NCI-H2171 (cell line): ENCODE results near the gene PARP9.
"Not testable (repeated sequence)": the region's sequence is repeated elsewhere in the genome, so short reads cannot be mapped to it uniquely, and the experiment has no call there.

Experiments used
- DNase-seq: peaks from one replicate; lab custom pipeline; 2025; lab: John Stamatoyannopoulos, UW

The PARP9 gene

GRCh38 chr3:122520861-122521260 is 43.2 kb downstream of the PARP9 start:
- no peak for DNase-seq

GRCh38 chr3:122519693-122520092 is 44.4 kb downstream of the PARP9 start:
- DNase-seq = no peak

- no peak for DNase-seq
Measured at GRCh38 chr3:122516846-122517360, 47.2 kb downstream of the PARP9 start.

GRCh38 chr3:122515870-122516269 is 48.2 kb downstream of the PARP9 start:
- no peak for DNase-seq

- DNase-seq = no peak
Measured at GRCh38 chr3:122515020-122515468, 49.1 kb downstream of the PARP9 start.

- DNase-seq = peak; percentile 92
Measured at GRCh38 chr3:122514123-122515019, 49.7 kb downstream of the PARP9 start, which contains the start of gene KPNA1. TSS of gene KPNA1 (minus strand) at chr3:122514939. CDS start at chr3:122496565, 18,374 bp downstream.

GRCh38 chr3:122513386-122514122 is 50.5 kb downstream of the PARP9 start:
- DNase-seq = no peak

- no peak for DNase-seq
Measured at GRCh38 chr3:122512284-122512683, 51.8 kb downstream of the PARP9 start.

- no peak for DNase-seq
Measured at GRCh38 chr3:122510878-122511535, 53.1 kb downstream of the PARP9 start.

GRCh38 chr3:122508944-122509343 is 55.2 kb downstream of the PARP9 start:
- DNase-seq = not testable (repeated sequence)

- DNase-seq = no peak
Measured at GRCh38 chr3:122508135-122508914, 55.8 kb downstream of the PARP9 start.

- DNase-seq = no peak
Measured at GRCh38 chr3:122506450-122506849, 57.6 kb downstream of the PARP9 start.

- DNase-seq = no peak
Measured at GRCh38 chr3:122505676-122506075, 58.4 kb downstream of the PARP9 start.

GRCh38 chr3:122502941-122503340 is 61.2 kb downstream of the PARP9 start:
- DNase-seq = no peak

- DNase-seq = no peak
Measured at GRCh38 chr3:122502139-122502538, 62.0 kb downstream of the PARP9 start.

GRCh38 chr3:122500964-122501363 is 63.1 kb downstream of the PARP9 start:
- DNase-seq = not testable (repeated sequence)

- DNase-seq = no peak
Measured at GRCh38 chr3:122498152-122498551, 65.9 kb downstream of the PARP9 start.

GRCh38 chr3:122497425-122497824 is 66.7 kb downstream of the PARP9 start:
- no peak for DNase-seq

- DNase-seq = no peak
Measured at GRCh38 chr3:122496508-122496907, 67.6 kb downstream of the PARP9 start.

GRCh38 chr3:122493296-122493695 is 70.8 kb downstream of the PARP9 start:
- DNase-seq = no peak

- DNase-seq = no peak
Measured at GRCh38 chr3:122488262-122488973, 75.7 kb downstream of the PARP9 start.
